ENCODE results near the gene SLCO3A1.
"Not testable (repeated sequence)": the region's sequence is repeated elsewhere in the genome, so short reads cannot be mapped to it uniquely, and the experiment has no call there.

The SLCO3A1 gene

DNA sequence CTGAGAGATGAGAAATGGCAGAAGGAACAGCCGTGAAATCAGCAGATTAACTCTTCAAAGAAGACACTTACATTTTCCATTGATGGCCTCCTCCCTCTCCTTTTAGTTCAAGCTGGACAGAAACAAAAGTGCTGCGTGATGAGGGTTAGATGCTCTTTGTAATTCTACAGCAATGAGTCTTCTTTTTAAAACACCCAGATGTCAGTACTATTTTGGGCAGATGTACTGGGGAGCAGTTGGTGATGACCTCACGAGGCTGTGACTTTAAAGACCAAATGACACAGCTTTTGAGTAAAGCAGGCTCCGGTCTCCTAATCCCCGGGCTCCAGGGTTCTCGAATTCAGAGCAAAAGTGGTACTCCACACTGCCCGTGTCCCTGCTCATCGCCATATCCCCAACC, 198.2 kb downstream of the SLCO3A1 start:
- no peak overlapping the region for H3K4me3 ChIP-seq (ENCODE audit: control insufficient read depth, low read depth, low read length)
- DNase-seq (ENCODE audit: low read depth) = no peak
- TF ChIP-seq, protein P1, sequence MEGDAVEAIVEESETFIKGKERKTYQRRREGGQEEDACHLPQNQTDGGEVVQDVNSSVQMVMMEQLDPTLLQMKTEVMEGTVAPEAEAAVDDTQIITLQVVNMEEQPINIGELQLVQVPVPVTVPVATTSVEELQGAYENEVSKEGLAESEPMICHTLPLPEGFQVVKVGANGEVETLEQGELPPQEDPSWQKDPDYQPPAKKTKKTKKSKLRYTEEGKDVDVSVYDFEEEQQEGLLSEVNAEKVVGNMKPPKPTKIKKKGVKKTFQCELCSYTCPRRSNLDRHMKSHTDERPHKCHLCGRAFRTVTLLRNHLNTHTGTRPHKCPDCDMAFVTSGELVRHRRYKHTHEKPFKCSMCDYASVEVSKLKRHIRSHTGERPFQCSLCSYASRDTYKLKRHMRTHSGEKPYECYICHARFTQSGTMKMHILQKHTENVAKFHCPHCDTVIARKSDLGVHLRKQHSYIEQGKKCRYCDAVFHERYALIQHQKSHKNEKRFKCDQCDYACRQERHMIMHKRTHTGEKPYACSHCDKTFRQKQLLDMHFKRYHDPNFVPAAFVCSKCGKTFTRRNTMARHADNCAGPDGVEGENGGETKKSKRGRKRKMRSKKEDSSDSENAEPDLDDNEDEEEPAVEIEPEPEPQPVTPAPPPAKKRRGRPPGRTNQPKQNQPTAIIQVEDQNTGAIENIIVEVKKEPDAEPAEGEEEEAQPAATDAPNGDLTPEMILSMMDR (conservative IDR thresholded peaks at IDR 0.05; ENCODE audit: control insufficient read depth, insufficient read depth, low read depth, low read length) = no peak

DNA sequence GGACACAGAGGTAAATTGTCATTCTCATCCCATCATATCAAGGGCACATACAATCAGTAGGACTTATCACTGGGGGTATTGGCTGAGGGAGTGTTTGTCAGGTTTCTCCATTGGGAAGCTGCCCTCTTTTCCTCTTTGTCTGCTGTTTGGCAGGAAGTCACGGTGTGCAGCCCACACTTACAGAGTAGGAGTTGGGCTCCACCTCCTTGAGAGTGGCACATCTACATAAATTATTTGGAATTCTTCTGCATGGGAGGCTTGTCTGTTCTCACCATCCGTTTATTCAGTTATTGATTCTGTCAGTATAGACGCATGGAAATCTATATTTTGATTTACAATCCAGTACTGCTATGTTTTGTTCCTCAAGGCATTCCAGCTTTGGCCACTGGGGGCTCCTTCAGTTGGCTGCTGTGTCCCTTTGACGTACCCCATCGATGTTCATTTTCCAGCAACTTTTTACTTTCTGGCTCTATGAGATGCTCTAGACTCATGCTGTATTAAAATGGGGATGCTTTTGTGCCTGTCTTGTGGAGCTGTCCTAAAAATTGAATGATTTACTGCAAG, 200.3 kb downstream of the SLCO3A1 start:
- DNase-seq (ENCODE audit: low read depth) = no peak
- TF ChIP-seq, protein P1 (conservative IDR thresholded peaks at IDR 0.05; ENCODE audit: control insufficient read depth, insufficient read depth, low read depth, low read length) = peak; percentile 40
- no peak overlapping the region for H3K4me3 ChIP-seq (ENCODE audit: control insufficient read depth, low read depth, low read length)

DNA sequence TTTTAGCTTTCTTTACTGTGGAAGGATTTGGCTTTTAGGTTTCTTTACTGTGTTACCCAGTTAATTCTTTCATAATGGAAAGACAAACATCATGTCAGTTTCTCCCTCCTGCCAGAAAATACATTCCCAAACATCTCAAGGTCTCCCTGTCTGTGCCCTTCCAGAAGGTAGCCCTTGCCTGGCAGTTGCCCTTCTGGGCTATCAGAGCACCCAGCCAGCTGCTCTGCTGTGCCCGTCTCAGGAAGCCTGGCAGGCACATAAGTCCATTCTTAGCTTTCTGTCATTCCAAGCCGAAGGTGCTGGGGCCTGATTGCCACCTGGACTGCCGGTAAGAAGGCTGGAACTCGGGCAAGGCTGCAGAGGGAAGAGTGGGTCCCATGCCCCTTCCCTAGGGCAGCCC, 203.4 kb downstream of the SLCO3A1 start:
- no peak overlapping the region for H3K4me3 ChIP-seq (ENCODE audit: control insufficient read depth, low read depth, low read length)
- TF ChIP-seq, protein P1 (conservative IDR thresholded peaks at IDR 0.05; ENCODE audit: control insufficient read depth, insufficient read depth, low read depth, low read length) = no peak
- no peak for DNase-seq (ENCODE audit: low read depth)

DNA sequence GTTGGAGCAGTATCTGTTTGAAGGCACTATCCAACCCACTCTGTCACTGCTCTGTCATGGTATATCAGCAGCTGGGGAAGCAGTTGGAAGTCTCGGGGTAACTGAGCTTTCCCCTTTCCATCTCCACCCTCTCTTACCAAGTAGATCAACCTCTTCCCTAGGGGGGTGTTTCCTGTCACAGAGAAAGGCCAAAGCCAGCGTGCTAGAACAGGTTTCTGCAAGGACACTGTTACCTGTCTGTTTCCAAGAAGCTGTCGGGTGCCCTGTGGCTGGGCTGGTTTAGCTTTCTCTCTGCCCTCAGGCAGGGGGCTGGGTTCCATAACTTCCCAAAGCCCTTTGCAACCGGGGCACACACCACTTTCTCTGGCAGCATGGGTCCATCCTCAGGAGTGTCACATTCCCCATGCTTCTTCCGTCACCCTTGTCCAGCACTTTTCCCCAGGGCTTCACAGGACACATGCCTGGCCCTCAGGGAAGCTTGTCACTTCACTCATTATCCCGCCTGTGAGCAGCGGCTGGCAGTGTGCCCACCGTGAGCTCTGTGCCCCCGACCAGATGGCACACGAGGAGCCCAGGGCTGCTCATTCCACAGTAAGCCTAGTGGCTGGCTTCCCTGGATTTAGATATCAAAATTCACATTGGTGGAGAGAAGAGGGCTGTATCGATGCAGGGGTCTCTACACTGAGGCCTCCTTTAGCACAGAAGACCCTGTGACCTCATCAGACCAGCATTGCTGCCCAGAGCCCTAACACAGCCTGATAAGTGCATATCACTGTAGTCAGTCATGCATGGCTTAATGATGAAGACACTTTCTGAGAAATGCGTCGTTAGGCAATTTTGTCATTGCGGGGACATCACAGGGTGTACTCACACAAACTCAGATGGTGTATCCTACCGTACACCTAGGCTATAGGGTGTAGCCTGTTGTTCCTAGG, 205.8 kb downstream of the SLCO3A1 start:
- DNase-seq (ENCODE audit: low read depth) = no peak
- TF ChIP-seq, protein P1 (conservative IDR thresholded peaks at IDR 0.05; ENCODE audit: control insufficient read depth, insufficient read depth, low read depth, low read length) = no peak
- no peak overlapping the region for H3K4me3 ChIP-seq (ENCODE audit: control insufficient read depth, low read depth, low read length)

DNA sequence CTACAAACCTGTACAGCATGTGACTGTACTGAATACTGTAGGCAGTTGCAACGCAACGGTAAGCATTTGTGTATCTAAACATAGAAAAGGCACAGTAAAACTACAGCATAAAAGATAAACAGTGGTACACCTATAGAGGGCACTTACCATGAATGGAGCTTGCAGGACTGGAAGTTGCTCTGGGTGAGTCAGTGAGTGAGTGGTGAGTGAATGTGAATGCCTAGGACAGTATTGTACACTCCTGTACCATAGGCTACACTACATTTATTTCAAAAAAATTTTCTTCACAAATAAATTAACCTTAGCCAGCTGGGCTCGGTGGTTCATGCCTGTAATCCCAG, 206.4 kb downstream of the SLCO3A1 start:
- H3K4me3 ChIP-seq (ENCODE audit: control insufficient read depth, low read depth, low read length); DNase-seq (ENCODE audit: low read depth): not testable (repeated sequence)

DNA sequence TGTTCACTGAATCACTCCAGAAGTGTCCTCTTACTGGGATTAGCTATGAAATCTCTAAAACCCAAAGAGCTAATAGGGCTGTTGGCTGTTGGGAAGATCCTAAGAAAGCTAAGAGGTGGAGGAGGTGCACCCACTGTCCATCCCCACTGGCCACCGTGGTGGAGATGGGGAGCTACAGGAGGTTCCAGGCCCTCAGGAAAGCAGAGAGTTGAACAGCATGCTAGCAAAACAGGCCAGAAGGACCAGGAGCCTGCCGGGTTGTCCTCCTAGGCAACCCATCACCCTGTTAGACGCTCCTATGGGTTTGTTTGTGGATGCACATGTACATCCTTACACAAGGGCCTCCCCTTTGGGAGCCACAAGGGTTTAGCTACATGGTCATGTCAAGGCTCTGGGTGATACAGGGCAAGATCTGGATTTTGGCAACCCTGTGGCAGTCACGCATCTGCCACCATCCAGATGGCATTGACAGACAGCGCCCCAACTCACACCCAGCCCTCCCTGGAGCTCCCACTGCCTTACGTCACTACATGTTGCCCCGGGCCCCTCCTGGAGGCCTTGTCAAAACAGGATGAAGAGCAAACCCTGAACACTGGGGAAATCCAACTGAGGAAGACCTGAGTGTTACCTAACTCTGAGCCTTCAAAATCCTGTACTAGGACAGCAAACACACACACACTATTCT, 208.1 kb downstream of the SLCO3A1 start:
- TF ChIP-seq, protein P1 (conservative IDR thresholded peaks at IDR 0.05; ENCODE audit: control insufficient read depth, insufficient read depth, low read depth, low read length) = no peak
- no peak for DNase-seq (ENCODE audit: low read depth)
- H3K4me3 ChIP-seq (ENCODE audit: control insufficient read depth, low read depth, low read length) = no peak overlapping the region

DNA sequence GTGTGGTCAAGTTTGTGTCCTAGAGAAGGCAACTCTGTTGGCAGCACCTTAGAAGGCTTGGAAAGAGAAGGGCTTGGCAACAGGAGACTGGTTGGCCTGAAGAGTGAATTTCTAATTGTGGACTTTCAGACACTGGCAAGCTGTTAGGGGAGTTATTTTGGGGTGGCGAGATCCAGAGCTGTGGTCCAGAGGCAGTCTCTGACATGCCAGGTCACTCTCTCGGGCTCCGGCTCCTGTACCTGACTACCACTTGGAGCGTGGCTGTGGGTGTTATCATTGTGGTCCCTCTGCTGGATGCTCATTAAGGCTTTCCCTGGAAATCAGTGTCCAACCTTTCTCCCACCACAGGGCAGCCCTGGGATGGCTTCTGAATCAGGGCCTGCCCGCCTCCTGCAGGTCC, 209.0 kb downstream of the SLCO3A1 start:
- H3K4me3 ChIP-seq (ENCODE audit: control insufficient read depth, low read depth, low read length) = no peak overlapping the region
- TF ChIP-seq, protein P1 (conservative IDR thresholded peaks at IDR 0.05; ENCODE audit: control insufficient read depth, insufficient read depth, low read depth, low read length) = no peak
- no peak for DNase-seq (ENCODE audit: low read depth)

Data from fibroblast of mammary gland (primary cell).